ENCODE data around the gene EML6. TPM values are rescaled to one million over a fixed set of nuclear protein-coding genes. Genes with fewer than 3 reads are reported as not detected.
A peak's percentile ranks its signal among the peaks of the same experiment; 100 is the strongest.

EML6 gene
- total RNA-seq, 4 donors from 2014 or later = 2.3 to 15.1 (median 4.1) TPM

GRCh38 chr2:55010149-55010591 is 286.7 kb downstream of the EML6 start:
- TF ChIP-seq POLR2AphosphoS5 (IDR thresholded peaks at IDR 0.05) (peak in 2 of 3 donors; percentile 16 to 18), POLR2A (IDR thresholded peaks at IDR 0.05) (no peak)
- 3% methylated on average over 5 of the region's 5 CpGs for WGBS
- Histone ChIP-seq H3K27ac (peak overlapping the region; percentile 82), H3K4me1 (peaks cover 97% of the 10 kb centered on the region), H3K36me3 (no peaks in the 10 kb centered on the region), H3K9me3 (no peaks in the 10 kb centered on the region), H3K27me3 (no peaks in the 10 kb centered on the region), H3K4me3 (peak overlapping the region; percentile 44)
- DNase-seq (ENCODE audit: low spot score in 2 of 2) = peak in 1 of 2 donors; percentile 70

- Histone ChIP-seq H3K4me3 (no peak overlapping the region), H3K36me3 (no peaks in the 10 kb centered on the region), H3K9me3 (no peaks in the 10 kb centered on the region), H3K27ac (peak overlapping the region; percentile 82), H3K27me3 (no peaks in the 10 kb centered on the region), H3K4me1 (peaks cover 91% of the 10 kb centered on the region)
- peak in 1 of 2 donors; percentile 67 for DNase-seq (ENCODE audit: low spot score in 2 of 2)
- no peak for TF ChIP-seq POLR2A (IDR thresholded peaks at IDR 0.05)
- no peak for TF ChIP-seq POLR2AphosphoS5 (IDR thresholded peaks at IDR 0.05)
- no peak for TF ChIP-seq CTCF (IDR thresholded peaks at IDR 0.05)
- TF ChIP-seq EP300 (IDR thresholded peaks at IDR 0.05) = no peak
- 74% methylated on average over 2 of the region's 2 CpGs for WGBS
Measured at GRCh38 chr2:55010915-55011314, 287.5 kb downstream of the EML6 start.

- Histone ChIP-seq H3K27me3 (no peaks in the 10 kb centered on the region), H3K9me3 (no peaks in the 10 kb centered on the region), H3K4me1 (peaks cover 79% of the 10 kb centered on the region), H3K36me3 (no peaks in the 10 kb centered on the region), H3K4me3 (no peak overlapping the region), H3K27ac (peak overlapping the region; percentile 82)
- DNase-seq (ENCODE audit: low spot score in 2 of 2) = no peak
- no peak for TF ChIP-seq CTCF (IDR thresholded peaks at IDR 0.05)
- TF ChIP-seq EP300 (IDR thresholded peaks at IDR 0.05) = no peak
- TF ChIP-seq POLR2AphosphoS5 (IDR thresholded peaks at IDR 0.05) = no peak
- TF ChIP-seq POLR2A (IDR thresholded peaks at IDR 0.05) = no peak
- 31% methylated on average over 6 of the region's 6 CpGs for WGBS
Measured at GRCh38 chr2:55011831-55012671, 288.6 kb downstream of the EML6 start.

GRCh38 chr2:55012672-55013484 is 289.4 kb downstream of the EML6 start:
- TF ChIP-seq POLR2A (IDR thresholded peaks at IDR 0.05) (no peak), POLR2AphosphoS5 (IDR thresholded peaks at IDR 0.05) (no peak)
- Histone ChIP-seq H3K4me3 (no peak overlapping the region), H3K4me1 (peaks cover 75% of the 10 kb centered on the region), H3K9me3 (no peaks in the 10 kb centered on the region), H3K27me3 (no peaks in the 10 kb centered on the region), H3K27ac (peak overlapping the region; percentile 82), H3K36me3 (no peaks in the 10 kb centered on the region)
- 39% methylated on average over 2 of the region's 2 CpGs for WGBS
- DNase-seq (ENCODE audit: low spot score in 2 of 2) = no peak

- no peak for DNase-seq (ENCODE audit: low spot score in 2 of 2)
- H3K4me1 ChIP-seq = peaks cover 64% of the 10 kb centered on the region
- 49% methylated on average over 1 of the region's 1 CpG for WGBS
- no peaks in the 10 kb centered on the region for H3K9me3 ChIP-seq
- H3K36me3 ChIP-seq = no peaks in the 10 kb centered on the region
- no peak for TF ChIP-seq POLR2AphosphoS5 (IDR thresholded peaks at IDR 0.05)
- peak in 1 of 2 donors; percentile 8 for TF ChIP-seq CTCF (IDR thresholded peaks at IDR 0.05)
- H3K27me3 ChIP-seq = no peaks in the 10 kb centered on the region
- H3K4me3 ChIP-seq = no peak overlapping the region
- no peak overlapping the region for H3K27ac ChIP-seq
Measured at GRCh38 chr2:55013936-55014335, 290.5 kb downstream of the EML6 start.
